Prostate gland (tissue), 2 donors: ENCODE data around the gene CSNK1D.

Source experiments
- CTCF ChIP-seq, 4 experiments: fragments of 200-600 bp in 2 of 4; fragments of 450-650 bp in 2 of 4; sonication (generic) in 2 of 4; IDR thresholded peaks; 1 replicate in 3 of 4; 2 replicates in 1 of 4; pipeline ENCODE4 v1.5.1; 2016 to 2019; ENCODE audit warnings: antibody characterized with exemption in 4 of 4, mild to moderate bottlenecking in 2 of 4, moderate library complexity in 2 of 4
- POLR2A ChIP-seq: fragments of 450-650 bp; IDR thresholded peaks from one replicate; pipeline ENCODE4 v1.6.1; 2016; ENCODE audit warnings: antibody characterized with exemption, mild to moderate bottlenecking
- POLR2AphosphoS5 ChIP-seq: sonication (generic); formaldehyde crosslinking; IDR thresholded peaks from one replicate; pipeline ENCODE4 v1.6.1; 2017; ENCODE audit warnings: antibody characterized with exemption

- TF ChIP-seq POLR2AphosphoS5 (no peak), CTCF (IDR thresholded peaks at IDR 0.05) (no peak), POLR2A (no peak)
These were observed 33.5 kb downstream of the CSNK1D start for GRCh38 chr17:82239926-82240505.
